NOMO-1 (cell line): ENCODE measurements around the gene CNRIP1.
A peak's percentile ranks its signal among the peaks of the same experiment; 100 is the strongest.
"Not testable (repeated sequence)": the region's sequence is repeated elsewhere in the genome, so short reads cannot be mapped to it uniquely, and the experiment has no call there.

Experiments used
- DNase-seq, 2 experiments: peaks; one replicate each; lab custom pipeline; 2025; ENCODE audit not compliant: unreplicated experiment in 2 of 2; lab: John Stamatoyannopoulos, UW

The CNRIP1 gene

GRCh38 chr2:68341583-68341982 is 21.8 kb upstream of the CNRIP1 start:
- peak; percentile 60 to 68 for DNase-seq

GRCh38 chr2:68341062-68341329 is 21.2 kb upstream of the CNRIP1 start:
- no peak for DNase-seq

- no peak for DNase-seq
These were observed 20.7 kb upstream of the CNRIP1 start for GRCh38 chr2:68340226-68341061.

- no peak for DNase-seq
These were observed 16.4 kb upstream of the CNRIP1 start for GRCh38 chr2:68336192-68336591.

GRCh38 chr2:68333931-68334330 is 14.2 kb upstream of the CNRIP1 start:
- DNase-seq, result no peak

GRCh38 chr2:68333009-68333408 is 13.3 kb upstream of the CNRIP1 start:
- DNase-seq, result no peak

GRCh38 chr2:68330691-68331090 is 10.9 kb upstream of the CNRIP1 start:
- DNase-seq, result no peak

GRCh38 chr2:68328901-68329300 is 9.2 kb upstream of the CNRIP1 start:
- DNase-seq, result no peak

- DNase-seq, result no peak
These were observed 5.3 kb upstream of the CNRIP1 start for GRCh38 chr2:68325056-68325455.

- peak in 1 of 2 experiments; percentile 9 for DNase-seq
These were observed 431 bp upstream of the CNRIP1 start for GRCh38 chr2:68320118-68320641.

GRCh38 chr2:68318914-68319397 is 793 bp downstream of the CNRIP1 start:
- no peak for DNase-seq

GRCh38 chr2:68317971-68318913 is 1.5 kb downstream of the CNRIP1 start:
- no peak for DNase-seq

- peak; percentile 45 to 52 for DNase-seq
These were observed 3.6 kb downstream of the CNRIP1 start for GRCh38 chr2:68316111-68316510.

- DNase-seq, result no peak
These were observed 8.7 kb downstream of the CNRIP1 start for GRCh38 chr2:68311033-68311432.

- no peak for DNase-seq
These were observed 10.3 kb downstream of the CNRIP1 start for GRCh38 chr2:68309426-68309825.

GRCh38 chr2:68303902-68304272 is 15.9 kb downstream of the CNRIP1 start:
- DNase-seq, result not testable (repeated sequence)

GRCh38 chr2:68303033-68303901 is 16.5 kb downstream of the CNRIP1 start:
- no peak for DNase-seq

- DNase-seq, result no peak
These were observed 17.4 kb downstream of the CNRIP1 start for GRCh38 chr2:68302281-68302875.

GRCh38 chr2:68295516-68295915 is 24.2 kb downstream of the CNRIP1 start:
- peak in 1 of 2 experiments; percentile 56 for DNase-seq

GRCh38 chr2:68294913-68295312 is 24.8 kb downstream of the CNRIP1 start:
- no peak for DNase-seq
